Stimulated activated CD4-positive, alpha-beta T cell treated with anti-CD3 and anti-CD28 coated beads, Interleukin-1b, Interleukin-23, amount 100 ng/mL, for 1 hour (primary cell): Measurements from ENCODE around the gene HEXIM2.

Experiments used
- DNase-seq, 2 donors: peaks; one replicate each; pipeline ENCODE4 v3.0.0-alpha.2; 2020; ENCODE audit warnings: low read depth in 2 of 2

The HEXIM2 gene

DNA sequence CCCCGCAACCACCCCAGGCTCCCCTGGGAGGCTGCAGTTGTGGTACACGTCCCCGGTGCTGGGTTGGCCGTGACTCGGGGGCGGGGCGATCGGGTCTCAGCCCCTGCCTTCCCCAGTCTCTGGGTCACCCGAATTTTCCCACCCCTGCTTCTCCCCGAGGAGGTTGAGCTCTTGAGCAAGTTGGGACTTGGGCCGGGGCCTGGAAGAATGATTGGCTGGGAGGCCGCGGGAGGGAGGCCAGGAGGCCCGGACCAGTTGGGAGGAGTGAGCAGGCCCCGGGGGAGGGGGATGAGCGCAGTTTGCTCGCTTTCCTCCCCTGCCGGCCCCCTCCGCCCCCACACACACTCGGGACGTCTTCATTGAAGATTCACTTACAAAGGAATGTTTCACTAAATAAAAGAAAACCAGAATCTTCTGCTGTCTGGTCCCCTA lies 17.9 kb upstream of the HEXIM2 start:
- DNase-seq = no peak

DNA sequence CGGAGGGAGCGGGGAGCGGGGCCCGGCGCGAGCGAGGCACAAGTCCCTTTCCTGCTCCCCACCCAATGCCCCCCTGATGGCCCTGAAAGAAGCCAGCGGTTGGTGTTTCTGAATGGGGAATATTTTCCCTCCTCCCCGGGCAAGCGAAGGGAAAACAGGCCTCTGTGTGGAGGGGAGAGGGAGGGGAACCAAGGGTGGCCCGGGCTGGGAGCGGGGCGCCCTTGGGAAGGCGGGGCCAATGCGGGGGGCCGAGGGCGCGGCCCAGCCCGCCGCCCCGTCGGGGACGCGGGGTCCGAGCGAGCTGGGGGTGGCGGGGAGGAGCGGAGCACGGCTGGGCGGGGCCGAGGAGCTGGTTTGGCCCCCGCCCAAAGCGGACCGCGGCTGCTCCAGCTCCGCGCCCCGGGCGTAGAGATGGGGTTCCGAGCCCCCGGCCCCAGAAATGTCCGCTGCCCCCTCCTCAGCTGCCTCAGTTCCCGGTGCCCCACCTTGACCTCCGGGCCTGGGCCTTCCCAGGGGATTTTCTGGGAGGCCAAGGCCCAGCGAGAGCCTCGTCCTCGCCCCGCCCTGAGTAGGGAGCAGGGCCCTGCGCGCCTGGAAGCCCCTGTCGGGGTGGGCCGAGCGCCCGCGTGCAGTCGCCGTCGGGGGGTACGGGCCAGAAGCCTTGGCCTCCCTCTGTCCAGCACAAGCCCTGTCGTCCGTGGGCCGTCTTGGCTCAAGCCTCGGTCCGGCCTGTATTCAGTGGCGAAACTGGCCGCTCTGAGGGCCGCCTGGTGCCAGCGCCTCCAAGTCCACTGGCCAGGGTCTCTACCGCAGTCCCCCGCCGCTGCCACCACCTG lies 17.3 kb upstream of the HEXIM2 start:
- DNase-seq = no peak

GRCh38 chr17:45145035-45145389 lies 16.7 kb upstream of the HEXIM2 start:
- DNase-seq = no peak

GRCh38 chr17:45146166-45146565 lies 15.5 kb upstream of the HEXIM2 start:
- DNase-seq = no peak

DNA sequence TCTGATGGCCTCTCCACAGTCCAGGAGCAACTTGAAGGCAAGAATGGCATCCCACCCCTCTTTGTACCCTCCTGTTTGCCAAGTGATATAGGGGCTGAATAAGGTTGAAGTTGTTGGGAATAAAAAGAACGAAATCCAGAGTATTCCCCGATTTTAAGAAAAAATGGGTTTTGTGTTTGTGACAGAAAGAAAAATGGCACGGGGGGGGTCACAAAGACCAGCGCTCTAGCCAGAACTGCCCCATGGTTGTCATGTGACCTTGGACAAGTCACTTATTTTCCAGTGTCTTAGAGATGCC lies 15.1 kb upstream of the HEXIM2 start:
- no peak for DNase-seq

GRCh38 chr17:45146890-45147580 lies 14.6 kb upstream of the HEXIM2 start:
- no peak for DNase-seq

- peak; percentile 41 to 54 for DNase-seq
Observed at GRCh38 chr17:45147581-45148182, 14.0 kb upstream of the HEXIM2 start.

DNA sequence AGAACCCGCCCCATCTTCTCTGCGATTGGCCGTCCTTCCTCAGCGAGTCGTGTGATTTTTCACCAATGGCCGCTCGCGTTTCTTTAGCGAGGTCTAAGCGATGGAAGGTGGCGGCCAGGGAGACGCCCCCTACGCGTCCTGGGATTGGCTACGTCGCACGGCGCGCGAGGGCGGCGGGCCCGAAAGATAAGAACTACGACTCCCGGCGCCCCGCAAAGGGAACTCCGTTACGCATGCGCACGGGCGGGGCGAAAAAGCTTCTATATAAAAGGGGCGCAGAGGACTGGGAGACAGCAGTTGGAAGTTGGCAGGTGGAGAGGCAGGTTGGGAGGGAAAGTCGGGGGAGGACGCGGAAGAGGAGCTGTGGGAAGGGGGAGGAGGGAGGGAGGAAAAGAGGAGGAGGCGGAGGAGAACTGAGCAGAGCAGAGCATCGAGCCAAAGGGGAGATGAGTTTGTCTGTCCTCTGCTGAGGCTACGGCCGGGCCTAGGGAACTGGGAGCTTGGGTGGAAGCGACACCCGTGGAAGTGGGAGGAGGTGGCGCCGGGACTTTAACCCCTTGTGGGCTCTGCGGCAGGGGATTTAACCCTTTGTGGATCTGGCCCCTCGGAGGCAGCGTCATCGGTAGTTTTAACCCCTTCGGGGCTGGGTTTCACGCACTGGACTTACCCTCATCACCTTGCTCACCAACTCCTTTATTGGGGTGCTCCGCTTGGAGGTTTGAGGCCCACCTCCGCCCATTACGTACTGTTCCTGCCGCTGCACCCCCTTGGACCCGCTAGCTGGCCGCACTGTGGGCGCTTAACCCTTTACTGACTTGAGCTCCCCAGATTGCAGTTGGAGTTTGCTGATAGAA lies 13.3 kb upstream of the HEXIM2 start, which contains the start of gene HEXIM1:
Gene HEXIM1 (plus strand): TSS at position 293 of the 854 bp plus-strand sequence. CDS start 716 bp downstream, outside the sequence.
- DNase-seq = peak; percentile 97 to 98

- peak in 1 of 2 donors; percentile 38 for DNase-seq
Observed at GRCh38 chr17:45149037-45149668, 12.5 kb upstream of the HEXIM2 start.

GRCh38 chr17:45149669-45150664 lies 11.7 kb upstream of the HEXIM2 start:
- DNase-seq = no peak

- DNase-seq = no peak
Observed at GRCh38 chr17:45150911-45151809, 10.5 kb upstream of the HEXIM2 start.

GRCh38 chr17:45155029-45155428 lies 6.6 kb upstream of the HEXIM2 start:
- DNase-seq = no peak

DNA sequence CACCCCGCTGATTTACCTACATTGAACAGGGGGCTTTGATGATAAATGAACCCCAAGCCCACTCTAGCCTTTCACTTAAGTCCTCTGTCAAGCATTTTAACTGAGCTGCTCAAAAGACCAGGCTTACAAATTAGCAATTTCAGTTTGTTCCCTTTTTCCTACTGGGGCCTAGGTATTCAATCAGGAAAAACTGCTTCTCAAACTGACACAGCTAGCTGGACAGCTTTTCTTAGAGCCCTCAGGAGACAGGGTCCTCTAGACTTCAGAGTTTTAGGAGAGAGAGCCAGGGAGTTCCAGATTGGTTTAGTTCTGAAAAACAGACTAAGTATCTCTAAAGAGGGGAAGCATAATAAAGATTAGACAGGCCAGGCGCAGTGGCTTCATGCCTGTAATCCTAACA lies 6.2 kb upstream of the HEXIM2 start:
- no peak for DNase-seq

GRCh38 chr17:45156242-45156641 lies 5.4 kb upstream of the HEXIM2 start:
- no peak for DNase-seq

DNA sequence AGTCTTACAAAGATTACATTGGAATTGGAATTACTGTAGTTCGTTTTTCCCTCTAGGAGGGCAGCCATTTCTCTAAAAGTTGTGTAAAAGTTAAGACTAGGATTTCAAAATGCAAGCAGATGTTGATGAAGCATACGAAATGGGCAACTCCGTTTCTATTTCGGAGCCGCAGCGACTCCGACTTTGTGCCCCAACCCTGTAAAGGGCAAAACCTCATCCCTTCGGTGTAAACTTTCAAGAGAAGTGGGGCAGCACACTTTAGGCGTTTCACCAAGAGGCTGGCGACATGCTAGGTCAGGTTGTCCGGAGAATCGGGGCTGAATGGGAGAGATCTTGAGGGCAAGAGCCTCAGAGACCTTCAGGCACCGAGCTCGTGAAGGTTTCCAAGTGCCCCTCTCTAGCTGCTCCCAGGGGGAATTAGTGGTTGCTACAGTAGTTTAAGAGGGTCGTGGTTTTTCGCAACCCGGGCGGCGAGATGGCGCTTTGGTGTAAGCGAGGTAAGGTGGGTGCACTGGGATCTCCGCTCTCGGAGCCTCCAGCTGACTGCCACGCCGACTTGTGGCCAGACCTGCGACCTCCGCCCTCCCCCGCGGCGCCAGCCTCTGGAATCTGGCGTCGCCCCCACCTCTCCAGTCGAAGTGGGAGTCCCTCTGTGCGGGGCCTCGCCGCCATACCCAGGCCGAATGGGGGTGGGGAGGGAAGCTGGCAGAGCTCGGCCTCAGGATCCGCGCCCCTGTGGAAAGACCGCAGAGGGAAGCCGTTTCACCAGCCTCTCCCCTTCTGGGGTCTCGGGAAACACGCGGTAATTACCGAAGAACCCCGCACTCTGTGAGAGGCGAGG lies 1.0 kb upstream of the HEXIM2 start:
- DNase-seq = peak in 1 of 2 donors; percentile 41

DNA sequence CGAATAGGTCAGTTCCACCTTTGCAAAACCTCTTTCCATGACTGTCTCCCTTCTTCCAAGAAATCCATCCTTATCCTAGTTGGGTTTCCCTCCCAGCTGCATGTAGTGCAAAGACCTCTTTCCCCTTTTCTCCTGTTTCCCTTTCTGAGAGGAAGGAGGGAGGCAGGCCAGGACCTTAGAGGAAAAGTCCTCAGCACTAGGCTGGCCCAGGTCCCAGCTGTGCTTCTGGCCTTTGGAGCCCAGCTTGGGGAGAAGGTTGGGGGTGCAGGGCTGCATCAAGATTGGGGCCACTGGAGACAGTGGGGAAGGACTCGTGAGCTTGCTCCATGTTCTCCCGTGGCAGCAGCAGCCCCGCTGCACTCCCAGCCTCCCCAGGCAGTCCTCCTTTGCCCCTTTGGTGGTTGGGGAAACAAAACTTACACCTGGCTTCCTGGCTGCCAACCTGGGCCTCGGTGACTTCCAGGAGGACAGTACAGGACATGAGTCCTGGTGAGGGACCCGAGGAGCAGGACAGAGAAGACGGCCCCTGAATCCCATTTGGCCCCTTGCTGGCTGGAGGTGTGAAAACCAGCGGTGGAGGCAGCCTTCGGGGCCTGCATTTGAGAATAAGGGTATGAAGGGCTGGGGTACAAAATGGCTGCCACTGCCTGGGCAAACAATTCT lies 481 bp downstream of the HEXIM2 start:
- no peak for DNase-seq

DNA sequence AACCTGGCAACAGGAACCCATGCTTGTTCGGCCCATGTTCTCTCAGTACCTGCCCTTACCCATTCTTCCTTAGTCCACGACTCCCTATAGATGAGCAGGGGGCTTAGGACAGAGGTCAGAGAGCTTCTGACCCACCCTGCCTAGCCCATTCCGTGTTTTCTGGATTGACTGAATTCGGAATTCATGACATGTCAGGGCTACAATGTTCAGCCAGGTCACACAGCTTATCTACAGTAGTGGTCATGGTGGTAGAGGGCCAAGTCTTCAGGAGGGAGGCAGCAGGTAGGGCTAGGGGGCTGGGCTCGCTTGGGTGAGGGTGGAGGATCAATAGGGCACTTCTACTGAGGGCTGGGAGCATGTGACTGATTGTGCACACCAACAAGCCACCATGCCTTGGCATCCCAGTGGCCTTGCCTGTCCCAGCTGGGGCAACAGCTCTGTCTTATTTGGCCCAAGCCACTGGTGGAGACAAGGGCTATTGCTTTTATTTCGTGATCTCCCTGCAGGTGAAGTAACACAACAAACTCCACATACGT lies 3.1 kb downstream of the HEXIM2 start:
- DNase-seq = no peak
